ENCODE results near the gene XPO4. TPM values are rescaled to one million over a fixed set of nuclear protein-coding genes. Genes with fewer than 3 reads are reported as not detected.

XPO4 gene
- polyA plus RNA-seq, 1 of the 3 experiments (the other 2 are of a cell fraction), result 4.2 TPM

DNA sequence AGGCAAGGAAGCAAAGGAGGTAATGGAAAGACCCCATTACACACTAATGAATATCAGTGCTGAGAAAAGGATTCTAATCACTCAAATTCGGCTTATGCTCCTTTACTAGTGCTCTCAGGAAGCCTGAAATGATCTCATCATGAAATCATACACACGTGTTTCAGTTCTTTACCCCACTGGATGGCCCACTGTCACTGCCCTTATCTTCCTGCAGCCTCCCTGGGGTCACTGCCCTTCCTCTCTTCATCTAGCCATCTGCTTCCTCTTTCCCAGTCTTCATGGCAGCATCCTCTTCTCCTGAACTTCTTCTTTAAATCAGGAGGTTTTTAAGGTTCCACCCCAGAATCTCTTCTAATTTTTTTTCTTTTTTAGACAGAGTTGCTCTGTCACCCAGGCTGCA, 100.8 kb downstream of the XPO4 start:
- CTCF ChIA-PET, result no interaction called here
- WGBS (ENCODE audit: low lambda C conversion rate), result 42% methylated on average over 2 of the region's 2 CpGs
- Histone ChIP-seq H3K9me2 (no peaks in the 10 kb centered on the region), H3K36me3 (replicated peaks in 1 of 2; ENCODE audit: control insufficient read depth in 1 of 2, insufficient read depth in 2 of 2, low read length in 1 of 2) (peaks cover 17 to 32% of the 10 kb centered on the region in 2 experiments), H4K20me1 (ENCODE audit: insufficient read depth) (no peaks in the 10 kb centered on the region), H2AFZ (ENCODE audit: low read depth) (no peak overlapping the region), H3K4me2 (no peak overlapping the region), H3K9me3 (no peaks in the 10 kb centered on the region), H3K9ac (no peak overlapping the region), H3F3A (replicated peaks; ENCODE audit: insufficient read depth) (peaks cover 11% of the 10 kb centered on the region), H3K4me3 (ENCODE audit: low read depth in 2 of 2, low read length in 1 of 2) (no peak overlapping the region), H3K27me3 (ENCODE audit: insufficient read depth) (no peaks in the 10 kb centered on the region), H3K79me2 (ENCODE audit: insufficient read depth) (no peaks in the 10 kb centered on the region), H3K27ac (ENCODE audit: low read depth in 2 of 2, low read length in 1 of 2) (no peak overlapping the region), H3K4me1 (ENCODE audit: control insufficient read depth in 1 of 2, insufficient read depth in 2 of 2, low read depth in 1 of 2, low read length in 1 of 2) (peaks cover 0 to 9% of the 10 kb centered on the region in 2 experiments; a peak in 2 of 4 replicates)
- DNase-seq, result no peak
- TF ChIP-seq TCF12 (IDR thresholded peaks at IDR 0.05) (no peak), FOXJ3 (CRISPR knock-in tag; IDR thresholded peaks at IDR 0.05) (no peak), USF1 (IDR thresholded peaks at IDR 0.05; ENCODE audit: borderline replicate concordance, low read depth) (no peak), MAX (IDR thresholded peaks at IDR 0.05; ENCODE audit: low read depth) (no peak), YY1 (IDR thresholded peaks at IDR 0.05; ENCODE audit: low read depth) (no peak), SIN3A (IDR thresholded peaks at IDR 0.05; ENCODE audit: borderline replicate concordance, low read depth, low read length) (no peak), TAF1 (IDR thresholded peaks at IDR 0.05; ENCODE audit: borderline replicate concordance, low read depth, low read length) (no peak), ELF1 (IDR thresholded peaks at IDR 0.05) (no peak), JUND (IDR thresholded peaks at IDR 0.05) (no peak), FOSL2 (IDR thresholded peaks at IDR 0.05; ENCODE audit: borderline replicate concordance, low read depth) (no peak), EZH2phosphoT487 (IDR thresholded peaks at IDR 0.05; ENCODE audit: borderline replicate concordance, low read depth) (no peak), RXRA (IDR thresholded peaks at IDR 0.05; ENCODE audit: borderline replicate concordance, low read depth) (no peak), POLR2AphosphoS5 (IDR thresholded peaks at IDR 0.05; ENCODE audit: low read depth, low read length) (no peak), FOXM1 (IDR thresholded peaks at IDR 0.05; ENCODE audit: low read depth) (no peak)
- TF ChIP-seq, protein P1, sequence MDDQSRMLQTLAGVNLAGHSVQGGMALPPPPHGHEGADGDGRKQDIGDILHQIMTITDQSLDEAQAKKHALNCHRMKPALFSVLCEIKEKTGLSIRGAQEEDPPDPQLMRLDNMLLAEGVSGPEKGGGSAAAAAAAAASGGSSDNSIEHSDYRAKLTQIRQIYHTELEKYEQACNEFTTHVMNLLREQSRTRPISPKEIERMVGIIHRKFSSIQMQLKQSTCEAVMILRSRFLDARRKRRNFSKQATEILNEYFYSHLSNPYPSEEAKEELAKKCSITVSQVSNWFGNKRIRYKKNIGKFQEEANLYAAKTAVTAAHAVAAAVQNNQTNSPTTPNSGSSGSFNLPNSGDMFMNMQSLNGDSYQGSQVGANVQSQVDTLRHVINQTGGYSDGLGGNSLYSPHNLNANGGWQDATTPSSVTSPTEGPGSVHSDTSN (IDR thresholded peaks at IDR 0.05), result no peak
- TF ChIP-seq, protein P2, sequence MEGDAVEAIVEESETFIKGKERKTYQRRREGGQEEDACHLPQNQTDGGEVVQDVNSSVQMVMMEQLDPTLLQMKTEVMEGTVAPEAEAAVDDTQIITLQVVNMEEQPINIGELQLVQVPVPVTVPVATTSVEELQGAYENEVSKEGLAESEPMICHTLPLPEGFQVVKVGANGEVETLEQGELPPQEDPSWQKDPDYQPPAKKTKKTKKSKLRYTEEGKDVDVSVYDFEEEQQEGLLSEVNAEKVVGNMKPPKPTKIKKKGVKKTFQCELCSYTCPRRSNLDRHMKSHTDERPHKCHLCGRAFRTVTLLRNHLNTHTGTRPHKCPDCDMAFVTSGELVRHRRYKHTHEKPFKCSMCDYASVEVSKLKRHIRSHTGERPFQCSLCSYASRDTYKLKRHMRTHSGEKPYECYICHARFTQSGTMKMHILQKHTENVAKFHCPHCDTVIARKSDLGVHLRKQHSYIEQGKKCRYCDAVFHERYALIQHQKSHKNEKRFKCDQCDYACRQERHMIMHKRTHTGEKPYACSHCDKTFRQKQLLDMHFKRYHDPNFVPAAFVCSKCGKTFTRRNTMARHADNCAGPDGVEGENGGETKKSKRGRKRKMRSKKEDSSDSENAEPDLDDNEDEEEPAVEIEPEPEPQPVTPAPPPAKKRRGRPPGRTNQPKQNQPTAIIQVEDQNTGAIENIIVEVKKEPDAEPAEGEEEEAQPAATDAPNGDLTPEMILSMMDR (IDR thresholded peaks at IDR 0.05), result no peak
- TF ChIP-seq, protein P3, sequence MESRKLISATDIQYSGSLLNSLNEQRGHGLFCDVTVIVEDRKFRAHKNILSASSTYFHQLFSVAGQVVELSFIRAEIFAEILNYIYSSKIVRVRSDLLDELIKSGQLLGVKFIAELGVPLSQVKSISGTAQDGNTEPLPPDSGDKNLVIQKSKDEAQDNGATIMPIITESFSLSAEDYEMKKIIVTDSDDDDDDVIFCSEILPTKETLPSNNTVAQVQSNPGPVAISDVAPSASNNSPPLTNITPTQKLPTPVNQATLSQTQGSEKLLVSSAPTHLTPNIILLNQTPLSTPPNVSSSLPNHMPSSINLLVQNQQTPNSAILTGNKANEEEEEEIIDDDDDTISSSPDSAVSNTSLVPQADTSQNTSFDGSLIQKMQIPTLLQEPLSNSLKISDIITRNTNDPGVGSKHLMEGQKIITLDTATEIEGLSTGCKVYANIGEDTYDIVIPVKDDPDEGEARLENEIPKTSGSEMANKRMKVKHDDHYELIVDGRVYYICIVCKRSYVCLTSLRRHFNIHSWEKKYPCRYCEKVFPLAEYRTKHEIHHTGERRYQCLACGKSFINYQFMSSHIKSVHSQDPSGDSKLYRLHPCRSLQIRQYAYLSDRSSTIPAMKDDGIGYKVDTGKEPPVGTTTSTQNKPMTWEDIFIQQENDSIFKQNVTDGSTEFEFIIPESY (IDR thresholded peaks at IDR 0.05; ENCODE audit: borderline replicate concordance, low read depth), result no peak
- TF ChIP-seq, protein P4, sequence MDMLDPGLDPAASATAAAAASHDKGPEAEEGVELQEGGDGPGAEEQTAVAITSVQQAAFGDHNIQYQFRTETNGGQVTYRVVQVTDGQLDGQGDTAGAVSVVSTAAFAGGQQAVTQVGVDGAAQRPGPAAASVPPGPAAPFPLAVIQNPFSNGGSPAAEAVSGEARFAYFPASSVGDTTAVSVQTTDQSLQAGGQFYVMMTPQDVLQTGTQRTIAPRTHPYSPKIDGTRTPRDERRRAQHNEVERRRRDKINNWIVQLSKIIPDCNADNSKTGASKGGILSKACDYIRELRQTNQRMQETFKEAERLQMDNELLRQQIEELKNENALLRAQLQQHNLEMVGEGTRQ (IDR thresholded peaks at IDR 0.05; ENCODE audit: borderline replicate concordance, low read depth, low read length), result no peak
- POLR2A ChIA-PET, result no interaction called here
